Spleen (tissue), 7 donors: ENCODE results near the gene CD84.

ENCODE experiments used
- POLR2A ChIP-seq, 3 donors: fragments of 450-650 bp; IDR thresholded peaks; one replicate each; pipeline ENCODE4 v1.5.1; 2017; ENCODE audit warnings: antibody characterized with exemption in 3 of 3, mild to moderate bottlenecking in 1 of 3
- POLR2AphosphoS5 ChIP-seq, 3 donors: sonication (generic); formaldehyde crosslinking; IDR thresholded peaks; one replicate each; pipeline ENCODE4 v1.5.1; 2017; ENCODE audit warnings: antibody characterized with exemption in 3 of 3
- TF ChIP-seq, protein P1 (sequence below), 11 experiments: fragments of 200-600 bp in 7 of 11; fragments of 450-650 bp in 4 of 11; sonication (generic) in 4 of 11; IDR thresholded peaks in 8 of 11; conservative IDR thresholded peaks in 3 of 11; 1 replicate in 7 of 11; 2 replicates in 4 of 11; pipeline versions ENCODE4 v1.4.0 to v1.8.0; 2016 to 2021; ENCODE audit warnings: antibody characterized with exemption in 11 of 11, inconsistent platforms in 4 of 11, mild to moderate bottlenecking in 1 of 11
- donor health status: DM: no; HTN: no; CAD: no; lungs with moderate emphysema.
- donor health status: DM: no; HTN: no; CAD: no.
- donor health status: DM: no; HTN: no; CAD: no.

DNA sequence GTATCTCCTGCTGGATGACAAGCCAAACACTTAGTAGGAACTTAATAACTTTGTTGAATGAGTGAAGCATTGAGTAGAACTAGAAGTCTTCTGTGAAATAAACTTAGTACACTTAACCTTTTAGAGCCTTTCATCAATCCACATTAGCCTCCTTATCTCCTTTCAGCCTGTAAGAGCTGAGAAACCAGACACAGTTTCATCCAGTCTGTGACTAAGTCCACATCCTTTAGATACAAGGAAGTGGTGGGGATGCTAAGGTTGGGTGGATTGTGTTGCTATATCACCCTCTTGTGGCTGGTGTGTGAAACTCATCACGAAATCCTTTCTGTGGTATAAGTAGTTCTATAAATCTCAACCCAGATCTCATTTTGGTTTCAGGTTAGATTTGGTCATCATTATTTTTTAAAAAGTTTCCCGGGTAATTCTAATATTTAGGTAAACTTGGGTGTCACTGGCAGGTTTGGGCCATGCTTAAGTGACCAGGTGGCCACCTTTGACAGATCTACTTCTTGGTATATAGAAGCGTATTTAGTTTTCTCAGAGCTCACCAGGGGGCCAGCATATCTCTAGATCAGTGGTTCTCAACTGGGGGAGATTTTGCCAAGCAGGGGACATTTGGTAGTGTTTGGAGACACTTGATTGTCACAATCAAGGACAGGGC is 27.8 kb upstream of the CD84 start:
- TF ChIP-seq, protein P1, sequence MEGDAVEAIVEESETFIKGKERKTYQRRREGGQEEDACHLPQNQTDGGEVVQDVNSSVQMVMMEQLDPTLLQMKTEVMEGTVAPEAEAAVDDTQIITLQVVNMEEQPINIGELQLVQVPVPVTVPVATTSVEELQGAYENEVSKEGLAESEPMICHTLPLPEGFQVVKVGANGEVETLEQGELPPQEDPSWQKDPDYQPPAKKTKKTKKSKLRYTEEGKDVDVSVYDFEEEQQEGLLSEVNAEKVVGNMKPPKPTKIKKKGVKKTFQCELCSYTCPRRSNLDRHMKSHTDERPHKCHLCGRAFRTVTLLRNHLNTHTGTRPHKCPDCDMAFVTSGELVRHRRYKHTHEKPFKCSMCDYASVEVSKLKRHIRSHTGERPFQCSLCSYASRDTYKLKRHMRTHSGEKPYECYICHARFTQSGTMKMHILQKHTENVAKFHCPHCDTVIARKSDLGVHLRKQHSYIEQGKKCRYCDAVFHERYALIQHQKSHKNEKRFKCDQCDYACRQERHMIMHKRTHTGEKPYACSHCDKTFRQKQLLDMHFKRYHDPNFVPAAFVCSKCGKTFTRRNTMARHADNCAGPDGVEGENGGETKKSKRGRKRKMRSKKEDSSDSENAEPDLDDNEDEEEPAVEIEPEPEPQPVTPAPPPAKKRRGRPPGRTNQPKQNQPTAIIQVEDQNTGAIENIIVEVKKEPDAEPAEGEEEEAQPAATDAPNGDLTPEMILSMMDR (IDR thresholded peaks at IDR 0.05 in 8 of 11, conservative IDR thresholded peaks at IDR 0.05 in 3 of 11) = peak; percentile 65 to 86 (median 84)
- TF ChIP-seq POLR2A (IDR thresholded peaks at IDR 0.05) = no peak
- peak in 1 of 3 donors; percentile 71 for TF ChIP-seq POLR2AphosphoS5 (IDR thresholded peaks at IDR 0.05)
